ENCODE measurements around the gene ERBB4. TPM values are rescaled to one million over a fixed set of nuclear protein-coding genes. Genes with fewer than 3 reads are reported as not detected.

The ERBB4 gene
- total RNA-seq, 1 experiment from 2014 or later = 2.9 TPM

DNA sequence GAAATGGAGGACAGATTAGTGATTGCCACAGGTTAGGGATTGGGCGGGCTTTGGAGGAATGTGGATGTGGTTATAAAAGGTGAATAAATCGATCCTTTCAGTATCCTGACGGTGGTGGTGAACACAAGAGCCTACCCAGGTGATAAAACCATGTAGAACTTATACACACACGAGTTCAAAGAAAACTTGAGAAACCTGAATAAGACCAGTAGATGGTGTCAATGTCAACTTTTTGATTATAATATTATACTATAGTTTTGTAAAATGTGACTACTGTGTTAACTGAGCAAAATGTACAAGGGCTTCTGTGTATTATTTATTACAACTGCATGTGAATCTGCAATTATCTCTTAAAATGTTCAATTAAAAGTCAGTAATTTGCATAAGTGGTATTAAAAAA lies 136.3 kb downstream of the ERBB4 start:
- no peak for DNase-seq
- Mint-ChIP-seq H3K27ac (ENCODE audit: unreplicated experiment) (no peak overlapping the region), H3K4me1 (ENCODE audit: low read depth, unreplicated experiment) (peaks cover 8% of the 10 kb centered on the region), H3K4me3 (ENCODE audit: low read depth, unreplicated experiment) (no peak overlapping the region), H3K36me3 (ENCODE audit: insufficient read depth, unreplicated experiment) (no peaks in the 10 kb centered on the region), H3K27me3 (ENCODE audit: unreplicated experiment) (no peaks in the 10 kb centered on the region), H3K9me3 (ENCODE audit: low read depth, unreplicated experiment) (no peaks in the 10 kb centered on the region)
- no peak for TF ChIP-seq CTCF (IDR thresholded peaks at IDR 0.05; ENCODE audit: unreplicated experiment)
- no TSS peak for BruUV-seq (replicated peaks)
- CTCF ChIA-PET = no interaction called here
- intact Hi-C loops (cut with micrococcal nuclease; ENCODE audit: unreplicated experiment) = loop anchor here (1.0 to 10.0 kb wide), 2 partner anchors 118 to 658 kb away; no protein-coding TSS in a partner anchor

- no peak for DNase-seq
- no peaks in the 10 kb centered on the region for H3K36me3 Mint-ChIP-seq (ENCODE audit: insufficient read depth, unreplicated experiment)
- H3K4me1 Mint-ChIP-seq (ENCODE audit: low read depth, unreplicated experiment) = peaks cover 8% of the 10 kb centered on the region
- no peaks in the 10 kb centered on the region for H3K27me3 Mint-ChIP-seq (ENCODE audit: unreplicated experiment)
- BruUV-seq (replicated peaks) = no TSS peak
- intact Hi-C loops (cut with micrococcal nuclease; ENCODE audit: unreplicated experiment) = loop anchor here (10.0 kb wide), 1 partner anchor 254 kb away; no protein-coding TSS in a partner anchor
- no peak overlapping the region for H3K4me3 Mint-ChIP-seq (ENCODE audit: low read depth, unreplicated experiment)
- no peak overlapping the region for H3K27ac Mint-ChIP-seq (ENCODE audit: unreplicated experiment)
- H3K9me3 Mint-ChIP-seq (ENCODE audit: low read depth, unreplicated experiment) = no peaks in the 10 kb centered on the region
- CTCF ChIA-PET = no interaction called here
- no peak for TF ChIP-seq CTCF (IDR thresholded peaks at IDR 0.05; ENCODE audit: unreplicated experiment)
These were observed 140.3 kb downstream of the ERBB4 start for GRCh38 chr2:212398316-212398715.

DNA sequence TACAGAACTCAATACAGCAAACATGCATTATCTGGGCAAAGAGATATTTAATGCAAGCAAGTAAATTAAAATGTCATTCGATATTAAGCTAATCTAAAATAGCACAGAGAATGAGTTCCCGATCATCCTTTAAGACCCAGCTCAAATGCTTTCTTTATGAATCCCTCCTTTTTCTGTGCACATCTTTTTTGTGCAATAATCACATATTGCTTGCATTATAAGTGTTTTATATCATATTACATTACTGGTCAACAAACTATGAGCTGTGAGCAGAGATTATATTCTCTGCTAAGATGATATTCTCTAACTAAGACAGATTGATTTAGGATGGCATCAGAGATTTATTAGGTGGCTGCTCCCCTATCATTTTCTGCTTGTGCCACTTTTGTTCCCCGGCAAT lies 146.1 kb downstream of the ERBB4 start:
- no peaks in the 10 kb centered on the region for H3K27me3 Mint-ChIP-seq (ENCODE audit: unreplicated experiment)
- TF ChIP-seq CTCF (IDR thresholded peaks at IDR 0.05; ENCODE audit: unreplicated experiment) = no peak
- intact Hi-C loops (cut with micrococcal nuclease; ENCODE audit: unreplicated experiment) = loop anchor here (10.0 kb wide), 1 partner anchor 248 kb away; no protein-coding TSS in a partner anchor
- no TSS peak for BruUV-seq (replicated peaks)
- no peaks in the 10 kb centered on the region for H3K9me3 Mint-ChIP-seq (ENCODE audit: low read depth, unreplicated experiment)
- H3K27ac Mint-ChIP-seq (ENCODE audit: unreplicated experiment) = no peak overlapping the region
- CTCF ChIA-PET = no interaction called here
- DNase-seq = no peak
- H3K4me3 Mint-ChIP-seq (ENCODE audit: low read depth, unreplicated experiment) = no peak overlapping the region
- H3K36me3 Mint-ChIP-seq (ENCODE audit: insufficient read depth, unreplicated experiment) = no peaks in the 10 kb centered on the region
- no peaks in the 10 kb centered on the region for H3K4me1 Mint-ChIP-seq (ENCODE audit: low read depth, unreplicated experiment)

GRCh38 chr2:212392043-212392442 lies 146.6 kb downstream of the ERBB4 start:
- Mint-ChIP-seq H3K36me3 (ENCODE audit: insufficient read depth, unreplicated experiment) (no peaks in the 10 kb centered on the region), H3K4me3 (ENCODE audit: low read depth, unreplicated experiment) (no peak overlapping the region), H3K4me1 (ENCODE audit: low read depth, unreplicated experiment) (no peaks in the 10 kb centered on the region), H3K9me3 (ENCODE audit: low read depth, unreplicated experiment) (no peaks in the 10 kb centered on the region), H3K27ac (ENCODE audit: unreplicated experiment) (no peak overlapping the region), H3K27me3 (ENCODE audit: unreplicated experiment) (no peaks in the 10 kb centered on the region)
- no peak for TF ChIP-seq CTCF (IDR thresholded peaks at IDR 0.05; ENCODE audit: unreplicated experiment)
- intact Hi-C loops (cut with micrococcal nuclease; ENCODE audit: unreplicated experiment) = loop anchor here (10.0 kb wide), 1 partner anchor 247 kb away; no protein-coding TSS in a partner anchor
- no TSS peak for BruUV-seq (replicated peaks)
- CTCF ChIA-PET = no interaction called here
- no peak for DNase-seq

All from Calu3 (cell line).